Ascending aorta (tissue), 2 donors: ENCODE data around the gene FGFRL1. TPM values are rescaled to one million over a fixed set of nuclear protein-coding genes. Genes with fewer than 3 reads are reported as not detected.

Experiments
- DNase-seq, 2 donors: peaks; one replicate each; pipeline ENCODE4 v3.0.0-alpha.2; 2019; ENCODE audit warnings: low spot score in 2 of 2
- H3K27ac ChIP-seq, 2 donors: fragments of 200-600 bp; sonication (generic); one replicate each; pipeline ENCODE4 v1.5.1; 2016 to 2017; ENCODE audit warnings: mild to moderate bottlenecking in 1 of 2
- H3K27me3 ChIP-seq: fragments of 200-600 bp; sonication (generic); one replicate; pipeline ENCODE4 v1.5.1; 2017
- H3K36me3 ChIP-seq, 2 donors: fragments of 200-600 bp; sonication (generic); one replicate each; pipeline ENCODE4 v1.5.1; 2016
- H3K4me1 ChIP-seq, 2 donors: fragments of 200-600 bp; sonication (generic); one replicate each; pipeline ENCODE4 v1.5.1; 2016 to 2017; ENCODE audit warnings: mild to moderate bottlenecking in 1 of 2
- H3K4me3 ChIP-seq, 2 donors: fragments of 200-600 bp; sonication (generic); one replicate each; pipeline ENCODE4 v1.5.1; 2016 to 2017; ENCODE audit warnings: mild to moderate bottlenecking in 1 of 2
- H3K9me3 ChIP-seq, 2 donors: fragments of 200-600 bp; sonication (generic); one replicate each; pipeline ENCODE4 v1.5.1; 2016
- intact Hi-C: fragments of 100-400 bp; cut with DNase I; formaldehyde crosslinking; loops from one replicate; pipeline ENCODE4 v1.15.1; 2023
- total RNA-seq: library from RNA; depleted of rRNA; stranded (reverse); fragments of >200 nt; gene quantifications from one replicate; pipeline ENCODE4 v1.1.0, GENCODE V29; 2016
- TF ChIP-seq, protein P1 (sequence below), 3 experiments: fragments of 200-600 bp in 2 of 3; fragments of 450-650 bp in 1 of 3; sonication (generic) in 2 of 3; IDR thresholded peaks; one replicate each; pipeline ENCODE4 v1.5.1; 2016 to 2019; ENCODE audit warnings: antibody characterized with exemption in 3 of 3, mild to moderate bottlenecking in 1 of 3, moderate library complexity in 1 of 3

FGFRL1 gene
- total RNA-seq, 1 donor from 2014 or later = 79.1 TPM

DNA sequence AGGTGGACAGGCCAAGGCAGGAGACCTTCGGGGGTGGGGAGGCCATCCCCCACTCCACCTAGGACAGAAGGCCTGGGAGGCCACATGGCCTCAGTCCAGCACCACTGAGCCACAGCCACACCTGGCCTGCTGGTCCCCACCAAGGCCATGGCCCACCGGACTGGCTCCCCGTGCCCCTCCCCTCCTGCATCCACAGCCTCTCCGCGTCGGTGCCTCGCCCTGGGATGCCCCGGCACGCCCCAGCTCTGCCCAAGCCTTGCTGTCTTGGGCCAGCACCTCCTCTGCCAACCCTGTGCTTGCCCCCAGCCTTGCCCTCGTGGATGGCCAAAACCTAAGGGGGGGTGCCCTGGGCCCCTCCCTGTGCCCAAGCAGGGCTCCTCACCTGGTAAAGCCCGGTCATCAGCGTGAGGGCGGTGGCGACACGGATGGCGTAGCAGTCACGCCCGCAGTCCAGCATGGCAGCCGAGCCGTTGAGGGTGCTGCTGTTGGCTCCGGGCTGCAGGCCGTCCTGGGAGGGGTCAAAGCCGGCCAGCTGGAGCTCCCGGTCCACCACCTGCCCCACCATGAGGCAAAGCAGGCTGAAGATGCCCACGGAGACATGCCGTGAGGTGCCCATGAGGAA, 20.6 kb upstream of the FGFRL1 start:
- TF ChIP-seq, protein P1, sequence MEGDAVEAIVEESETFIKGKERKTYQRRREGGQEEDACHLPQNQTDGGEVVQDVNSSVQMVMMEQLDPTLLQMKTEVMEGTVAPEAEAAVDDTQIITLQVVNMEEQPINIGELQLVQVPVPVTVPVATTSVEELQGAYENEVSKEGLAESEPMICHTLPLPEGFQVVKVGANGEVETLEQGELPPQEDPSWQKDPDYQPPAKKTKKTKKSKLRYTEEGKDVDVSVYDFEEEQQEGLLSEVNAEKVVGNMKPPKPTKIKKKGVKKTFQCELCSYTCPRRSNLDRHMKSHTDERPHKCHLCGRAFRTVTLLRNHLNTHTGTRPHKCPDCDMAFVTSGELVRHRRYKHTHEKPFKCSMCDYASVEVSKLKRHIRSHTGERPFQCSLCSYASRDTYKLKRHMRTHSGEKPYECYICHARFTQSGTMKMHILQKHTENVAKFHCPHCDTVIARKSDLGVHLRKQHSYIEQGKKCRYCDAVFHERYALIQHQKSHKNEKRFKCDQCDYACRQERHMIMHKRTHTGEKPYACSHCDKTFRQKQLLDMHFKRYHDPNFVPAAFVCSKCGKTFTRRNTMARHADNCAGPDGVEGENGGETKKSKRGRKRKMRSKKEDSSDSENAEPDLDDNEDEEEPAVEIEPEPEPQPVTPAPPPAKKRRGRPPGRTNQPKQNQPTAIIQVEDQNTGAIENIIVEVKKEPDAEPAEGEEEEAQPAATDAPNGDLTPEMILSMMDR (IDR thresholded peaks at IDR 0.05) = no peak
- intact Hi-C loops = no loop called here
- DNase-seq = no peak

DNA sequence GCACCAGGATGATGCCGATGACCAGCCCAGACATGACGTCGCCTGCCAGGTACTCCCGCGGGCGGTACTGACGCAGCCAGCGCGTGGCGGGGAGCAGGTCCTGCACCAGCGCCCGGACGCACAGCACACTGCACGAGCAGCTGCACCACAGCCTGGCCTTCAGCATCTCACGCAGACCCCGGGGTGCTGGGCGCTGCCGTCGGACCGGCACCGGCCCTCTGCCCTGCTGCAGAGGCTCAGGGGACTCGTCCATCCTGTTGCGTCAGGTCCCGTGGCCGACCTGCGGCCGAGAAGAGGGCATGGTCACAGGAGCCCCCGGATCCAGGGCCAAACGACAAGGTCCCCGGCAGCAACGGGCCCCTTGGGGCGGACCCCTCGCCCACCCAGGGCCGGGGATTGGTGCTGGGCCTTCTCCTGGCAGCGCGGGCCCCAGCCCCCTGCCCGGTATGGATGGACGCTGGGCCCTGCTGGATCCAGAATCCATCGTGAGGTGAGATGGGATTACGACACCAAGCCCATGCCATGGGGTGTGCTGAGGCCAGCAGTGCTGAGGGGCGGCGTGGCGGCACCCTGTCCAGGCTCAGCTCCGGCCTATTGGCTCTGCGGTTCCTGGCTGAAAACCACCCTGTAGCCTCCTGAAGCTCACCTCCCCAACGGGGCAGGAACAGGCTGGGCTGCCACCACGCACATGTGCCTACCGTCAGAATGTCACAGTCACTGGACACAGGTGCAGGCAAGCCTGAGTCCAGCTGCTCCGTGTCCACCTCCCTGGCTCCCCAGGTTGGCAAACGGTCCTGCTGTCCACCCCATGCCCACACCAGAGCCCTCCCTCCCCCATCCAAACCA, 19.8 kb upstream of the FGFRL1 start:
- no peak overlapping the region for H3K4me3 ChIP-seq
- DNase-seq = no peak
- H3K27ac ChIP-seq = no peak overlapping the region
- H3K36me3 ChIP-seq = peaks cover 11 to 19% of the 10 kb centered on the region in 2 donors
- H3K9me3 ChIP-seq = no peaks in the 10 kb centered on the region
- peaks cover 2% of the 10 kb centered on the region for H3K27me3 ChIP-seq
- TF ChIP-seq, protein P1 (IDR thresholded peaks at IDR 0.05) = no peak
- intact Hi-C loops = no loop called here
- H3K4me1 ChIP-seq = peaks cover 4 to 6% of the 10 kb centered on the region in 2 donors

More for the DNA sequence above, 20.6 kb upstream of the FGFRL1 start:
- Histone ChIP-seq H3K9me3 (no peaks in the 10 kb centered on the region), H3K4me3 (no peak overlapping the region), H3K4me1 (peaks cover 4 to 13% of the 10 kb centered on the region in 2 donors), H3K36me3 (peaks cover 11 to 19% of the 10 kb centered on the region in 2 donors), H3K27me3 (no peaks in the 10 kb centered on the region), H3K27ac (no peak overlapping the region)

DNA sequence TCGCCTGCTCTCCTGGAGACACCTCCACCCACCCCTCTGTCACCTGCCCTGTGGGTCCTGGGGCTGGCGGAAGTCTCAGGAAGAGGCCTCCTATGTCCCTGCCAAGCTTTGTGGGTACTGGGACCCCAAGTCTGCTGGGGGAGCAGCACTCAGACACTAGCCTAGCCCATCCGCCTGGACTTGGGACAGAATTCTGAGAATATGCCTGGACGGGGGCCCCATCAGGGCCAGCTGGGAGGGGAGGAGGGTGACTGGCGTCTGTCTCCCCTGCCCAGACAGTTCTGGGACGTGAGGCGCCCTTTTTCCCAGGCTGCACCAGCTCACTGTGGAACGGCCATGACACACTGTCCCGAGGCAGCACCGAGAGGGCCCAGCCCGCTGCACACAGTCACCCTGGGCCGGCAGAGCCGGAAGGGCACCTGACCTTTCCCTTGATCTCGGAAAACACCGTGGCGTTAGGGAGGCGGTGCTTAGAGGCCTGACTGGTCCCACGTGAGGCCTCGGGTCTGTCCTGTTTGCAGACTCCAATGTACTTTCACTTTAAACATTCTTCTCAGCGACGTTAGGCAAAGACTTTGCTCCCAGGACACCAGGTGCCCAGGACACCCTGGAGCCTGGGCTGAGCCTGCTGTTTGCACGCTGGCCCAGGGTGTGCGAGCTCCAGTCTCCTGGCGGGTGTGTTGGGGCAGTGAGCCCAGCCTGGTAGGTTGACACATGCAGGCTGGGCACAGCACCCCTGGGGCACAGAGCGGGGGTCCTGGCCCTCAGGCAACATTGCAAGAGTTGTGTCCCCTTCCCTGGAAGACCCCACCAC, 18.9 kb upstream of the FGFRL1 start:
- no peak for DNase-seq
- intact Hi-C loops = no loop called here
- Histone ChIP-seq H3K9me3 (no peaks in the 10 kb centered on the region), H3K4me1 (peaks cover 4 to 8% of the 10 kb centered on the region in 2 donors), H3K36me3 (peaks cover 11 to 19% of the 10 kb centered on the region in 2 donors), H3K27ac (no peak overlapping the region), H3K4me3 (no peak overlapping the region), H3K27me3 (peaks cover 7% of the 10 kb centered on the region)
- TF ChIP-seq, protein P1 (IDR thresholded peaks at IDR 0.05) = no peak

DNA sequence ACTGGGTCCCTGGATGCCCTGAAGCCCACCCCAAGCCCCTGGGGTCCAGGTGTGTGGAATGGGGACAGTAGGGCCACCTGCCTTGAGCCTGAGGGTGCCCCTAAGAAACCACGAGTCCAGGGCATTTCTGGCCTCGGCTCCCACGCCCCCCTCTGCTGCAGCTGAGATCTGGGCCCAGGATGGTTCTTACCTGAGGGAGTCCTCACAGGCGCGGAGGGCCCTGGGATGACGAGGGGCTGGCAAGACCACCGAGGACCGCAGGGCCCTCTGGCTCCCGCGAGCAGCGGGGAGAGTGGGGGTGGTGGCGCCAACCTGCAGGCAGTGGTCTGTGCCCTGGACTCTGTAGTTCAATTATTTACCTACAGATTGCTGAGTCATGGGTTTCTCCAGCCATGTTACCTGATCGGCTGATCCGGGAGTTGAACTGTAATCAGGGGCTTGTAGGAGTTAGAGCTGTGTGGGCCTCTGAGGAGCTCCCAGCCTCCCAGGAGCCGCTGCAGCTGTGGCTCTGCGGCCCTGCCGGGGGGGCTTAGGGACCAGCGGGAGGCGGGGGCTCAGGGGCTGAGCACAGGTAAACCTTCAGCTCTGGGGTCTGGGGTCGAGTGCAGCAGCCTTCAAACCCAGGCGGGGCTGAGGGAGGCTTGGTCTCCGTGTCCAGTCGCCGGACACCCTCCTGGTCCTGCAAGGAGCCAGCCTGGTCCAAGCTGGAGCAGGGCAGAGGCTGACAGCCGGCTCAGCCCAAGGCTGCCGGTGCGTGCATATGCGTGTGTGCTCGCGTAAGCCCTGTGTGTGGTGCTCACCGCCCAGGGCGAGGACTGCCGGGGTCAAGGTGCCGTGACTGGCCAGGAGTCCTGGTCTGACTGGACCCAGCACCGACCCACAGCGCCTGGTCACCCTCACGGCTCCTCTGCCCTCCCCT, 18.1 kb upstream of the FGFRL1 start, which contains the start of gene SLC26A1:
Gene SLC26A1, minus strand, starts transcription at position 294 of the 919 bp plus-strand sequence. CDS start 1,701 bp downstream, outside the sequence.
- no peak within 1 kb of the TSS for H3K4me3 ChIP-seq
- intact Hi-C loops = no loop called here
- no peak for DNase-seq

More for the DNA sequence above, 18.1 kb upstream of the FGFRL1 start, which contains the start of gene SLC26A1:
- peaks cover 11 to 19% of the 10 kb centered on the region in 2 donors for H3K36me3 ChIP-seq
- peaks cover 12% of the 10 kb centered on the region for H3K27me3 ChIP-seq
- peaks cover 0 to 3% of the 10 kb centered on the region in 2 donors for H3K4me1 ChIP-seq
- no peak within 1 kb of the TSS for H3K27ac ChIP-seq
- H3K9me3 ChIP-seq = no peaks in the 10 kb centered on the region
- TF ChIP-seq, protein P1 (IDR thresholded peaks at IDR 0.05) = no peak
